ENCODE measurements around the gene TFB1M. TPM values are rescaled to one million over a fixed set of nuclear protein-coding genes. Genes with fewer than 3 reads are reported as not detected.
"Not testable (repeated sequence)": the region's sequence is repeated elsewhere in the genome, so short reads cannot be mapped to it uniquely, and the experiment has no call there.

The TFB1M gene
- total RNA-seq, 1 donor from 2014 or later = 16.8 TPM

DNA sequence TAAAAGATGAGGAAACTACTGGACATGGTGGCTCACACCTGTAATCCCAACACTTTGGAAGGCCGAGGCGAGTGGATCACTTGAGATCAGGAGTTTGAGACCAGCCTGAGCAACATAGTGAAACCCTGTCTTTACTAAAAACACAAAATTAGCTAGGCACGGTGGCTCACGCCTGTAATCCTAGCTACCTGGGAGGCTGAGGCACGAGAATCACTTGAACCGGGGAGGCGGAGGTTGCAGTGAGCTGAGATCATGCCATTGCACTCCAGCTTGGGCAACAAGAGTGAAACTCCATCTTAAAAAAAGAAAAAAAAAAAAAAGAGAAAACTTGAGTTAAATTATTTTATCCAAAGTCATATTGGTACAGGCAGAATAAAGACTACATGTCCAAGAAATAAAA lies 1.3 kb downstream of the TFB1M start:
- intact Hi-C loops (cut with micrococcal nuclease) = loop anchor here (5.0 kb wide), 1 partner anchor 136 kb away; no protein-coding TSS in a partner anchor
- not testable (repeated sequence) for DNase-seq, ATAC-seq

DNA sequence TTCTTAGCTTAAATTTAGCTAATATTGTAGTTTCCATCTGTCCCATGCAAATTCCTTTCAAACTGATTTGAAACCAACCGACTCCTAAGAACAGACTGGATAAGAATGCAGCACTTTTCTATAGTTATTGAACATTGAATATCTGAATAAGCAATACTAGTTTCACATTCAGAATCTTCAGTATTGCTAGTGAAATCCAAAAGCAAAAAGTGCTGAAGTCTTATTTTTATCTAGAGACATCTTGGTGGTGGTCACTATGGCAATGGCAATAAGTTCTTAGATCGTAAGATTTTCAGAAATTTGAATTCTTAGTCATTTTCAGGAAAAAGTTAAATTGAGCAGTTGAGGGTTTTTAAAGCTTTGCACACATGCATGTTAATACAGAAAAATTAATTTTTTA lies 2.7 kb downstream of the TFB1M start:
- ATAC-seq (no peak), DNase-seq (no peak)
- intact Hi-C loops (cut with micrococcal nuclease) = loop anchor here (5.0 kb wide), 1 partner anchor 134 kb away; no protein-coding TSS in a partner anchor

DNA sequence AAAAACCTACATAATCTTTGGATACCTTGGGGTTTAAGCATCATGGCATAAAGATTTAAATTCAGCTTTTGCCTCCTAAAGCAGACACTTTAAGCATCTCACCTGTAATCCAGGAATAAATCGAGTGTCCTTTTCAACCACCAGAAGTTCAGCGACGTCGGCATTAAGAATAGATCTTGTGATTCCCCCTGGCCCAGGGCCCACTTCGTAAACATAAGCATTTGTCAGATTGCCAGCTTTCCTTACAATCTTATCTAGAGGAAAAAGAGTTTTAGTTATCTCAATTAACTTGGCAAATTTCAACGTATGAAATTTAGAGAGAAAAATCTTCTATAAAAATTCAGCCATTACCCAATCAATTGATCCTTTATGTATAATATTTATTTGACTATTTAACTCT lies 3.2 kb downstream of the TFB1M start:
- intact Hi-C loops (cut with micrococcal nuclease) = loop anchor here (5.0 kb wide), 1 partner anchor 134 kb away; no protein-coding TSS in a partner anchor
- no peak for ATAC-seq

GRCh38 chr6:155310596-155310995 lies 3.7 kb downstream of the TFB1M start:
- DNase-seq = no peak
- intact Hi-C loops (cut with micrococcal nuclease) = loop anchor here (5.0 kb wide), 1 partner anchor 133 kb away; no protein-coding TSS in a partner anchor
- no peak for ATAC-seq

More for the DNA sequence above, 3.2 kb downstream of the TFB1M start:
- no peak for DNase-seq

GRCh38 chr6:155309150-155309549 lies 5.1 kb downstream of the TFB1M start:
- DNase-seq (no peak), ATAC-seq (no peak)
- intact Hi-C loops (cut with micrococcal nuclease) = no loop called here

DNA sequence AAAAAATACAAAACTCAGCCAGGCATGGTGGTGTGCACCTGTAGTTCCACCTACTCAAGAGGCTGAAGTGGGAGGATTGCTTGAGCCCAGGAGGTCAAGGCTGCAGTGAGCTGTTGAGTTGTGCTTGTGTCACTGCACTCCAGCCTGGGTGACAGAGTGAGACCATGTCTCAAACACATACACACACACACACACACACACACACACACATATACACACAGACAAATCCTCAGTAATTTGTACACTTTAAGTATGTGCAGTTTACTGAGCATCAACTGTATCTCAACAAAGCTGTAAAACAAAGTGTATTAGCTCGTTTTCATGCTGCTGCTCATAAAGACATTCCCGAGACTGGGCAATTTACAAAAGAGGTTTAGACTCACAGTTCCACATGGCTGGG lies 7.3 kb downstream of the TFB1M start:
- intact Hi-C loops (cut with micrococcal nuclease) = no loop called here
- DNase-seq (no peak), ATAC-seq (no peak)

- intact Hi-C loops (cut with micrococcal nuclease) = no loop called here
- DNase-seq (no peak), ATAC-seq (no peak)
These were observed 10.9 kb downstream of the TFB1M start for GRCh38 chr6:155303361-155303870.

GRCh38 chr6:155301867-155302266 lies 12.4 kb downstream of the TFB1M start:
- ATAC-seq (no peak), DNase-seq (no peak)
- intact Hi-C loops (cut with micrococcal nuclease) = no loop called here

DNA sequence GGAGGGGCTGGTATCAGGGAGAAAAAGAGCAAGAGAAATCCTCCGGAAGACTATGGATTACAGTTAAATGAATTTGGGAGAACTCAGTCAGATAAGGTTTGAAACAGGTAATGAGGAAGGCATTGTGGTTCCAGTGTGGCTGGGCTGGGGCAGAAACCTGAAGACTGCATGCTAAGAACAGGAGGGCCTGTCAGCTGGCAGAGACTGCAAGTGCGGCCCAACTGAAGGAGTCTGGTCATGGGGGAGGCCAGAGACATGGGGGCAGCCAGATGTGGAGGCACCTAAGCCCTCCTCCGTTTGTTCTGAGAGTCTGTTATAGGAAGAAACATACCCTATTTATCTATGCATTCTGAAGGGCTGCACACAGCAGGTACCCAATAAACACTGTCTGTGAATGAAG lies 16.6 kb downstream of the TFB1M start:
- DNase-seq (no peak), ATAC-seq (no peak)
- intact Hi-C loops (cut with micrococcal nuclease) = no loop called here

DNA sequence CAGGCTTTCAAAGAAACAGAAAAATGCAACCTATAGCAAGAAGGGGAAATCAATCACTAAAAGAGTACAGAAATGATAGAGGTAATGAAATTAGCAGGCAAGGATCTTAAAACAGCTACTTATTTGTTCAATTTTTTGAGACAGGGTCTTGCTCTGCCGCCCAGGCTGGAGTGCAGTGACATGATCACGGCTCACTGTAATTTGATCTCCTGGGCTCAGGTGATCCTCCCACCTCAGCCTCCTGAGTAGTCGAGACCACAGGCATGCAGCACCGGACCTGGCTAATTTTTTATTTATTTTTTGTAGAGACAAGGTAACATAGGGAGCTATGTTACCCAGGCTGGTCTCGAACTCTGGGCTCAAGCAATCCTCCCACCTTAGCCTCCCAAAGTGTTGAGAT lies 21.6 kb downstream of the TFB1M start:
- DNase-seq (no peak), ATAC-seq (no peak)
- intact Hi-C loops (cut with micrococcal nuclease) = no loop called here

DNA sequence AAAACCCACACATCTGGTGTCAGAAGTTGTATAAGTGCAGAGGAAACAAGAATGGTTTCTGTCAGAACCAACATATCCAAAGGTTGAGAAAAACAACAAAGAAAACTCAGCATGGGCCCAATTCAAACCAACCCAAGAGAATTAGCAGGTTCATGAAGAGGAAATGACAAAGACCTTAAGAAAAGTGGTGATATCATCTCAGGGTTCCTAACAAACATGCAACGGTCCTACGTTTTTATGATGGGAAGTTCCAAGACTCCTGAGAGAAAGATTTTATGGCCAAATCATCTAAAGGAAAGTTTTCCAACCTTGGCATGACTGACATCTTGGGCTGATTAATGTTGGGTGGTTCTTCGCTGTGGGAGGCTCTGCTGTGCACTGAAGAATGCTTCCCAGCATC lies 23.0 kb downstream of the TFB1M start:
- intact Hi-C loops (cut with micrococcal nuclease) = no loop called here
- ATAC-seq (no peak), DNase-seq (no peak)

DNA sequence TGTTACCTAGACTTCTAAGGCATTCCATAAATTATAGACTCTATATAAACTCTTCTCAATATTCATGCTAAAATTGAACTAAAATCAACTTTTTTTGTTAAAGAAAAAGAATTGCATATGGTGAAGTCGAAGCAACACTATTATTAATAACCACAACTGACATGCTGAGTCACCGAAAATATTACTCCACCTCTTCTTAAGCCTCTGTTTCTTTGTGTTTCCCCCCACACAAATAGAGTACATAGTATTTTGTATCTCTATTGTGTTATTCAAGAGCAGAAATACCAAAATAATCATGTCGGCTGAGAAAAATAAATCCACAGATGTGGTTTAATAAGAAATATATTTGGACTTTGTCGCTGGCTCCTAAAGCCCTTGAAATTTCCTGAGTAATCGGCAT lies 23.8 kb downstream of the TFB1M start:
- ATAC-seq = no peak
- intact Hi-C loops (cut with micrococcal nuclease) = no loop called here
- DNase-seq = no peak

DNA sequence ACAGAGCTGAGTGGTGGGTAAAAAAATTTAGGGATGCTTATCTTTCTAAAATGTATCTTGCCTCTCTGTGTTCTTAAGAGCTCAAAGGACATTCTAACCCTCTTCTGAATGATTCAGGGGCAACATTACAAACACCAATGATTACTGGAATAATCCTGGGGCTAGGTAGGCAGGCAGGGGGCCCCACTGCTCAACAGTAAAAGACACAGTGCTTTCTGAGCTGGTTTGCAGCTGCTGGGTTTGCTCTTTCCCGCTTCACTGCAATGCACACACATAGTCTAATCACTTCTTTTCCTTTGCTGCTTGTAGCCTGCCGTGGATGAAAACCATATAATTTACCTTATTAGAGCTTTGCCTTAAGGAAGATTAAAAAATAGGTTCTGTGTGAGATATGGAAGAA lies 26.5 kb downstream of the TFB1M start:
- intact Hi-C loops (cut with micrococcal nuclease) = no loop called here
- peak; percentile 53 for ATAC-seq
- DNase-seq = no peak

DNA sequence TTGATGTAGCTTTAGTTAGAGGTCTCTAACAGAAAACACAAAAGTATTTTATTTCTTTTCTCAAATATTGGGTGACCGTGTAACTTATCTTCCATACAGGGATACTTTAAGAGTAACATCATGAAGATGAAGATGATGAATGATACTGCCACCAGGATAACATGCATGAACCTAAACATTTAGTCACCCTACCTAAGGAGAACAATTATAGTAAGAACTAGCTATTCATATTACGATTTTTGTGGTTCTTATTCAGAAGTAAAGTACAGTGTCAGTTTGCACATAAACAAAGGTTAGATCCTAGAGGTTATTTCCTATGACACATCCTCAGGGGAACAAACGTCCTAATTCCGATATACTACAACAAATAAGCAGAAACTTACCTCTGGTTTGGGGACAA lies 29.5 kb downstream of the TFB1M start:
- ATAC-seq (no peak), DNase-seq (no peak)
- intact Hi-C loops (cut with micrococcal nuclease) = no loop called here

DNA sequence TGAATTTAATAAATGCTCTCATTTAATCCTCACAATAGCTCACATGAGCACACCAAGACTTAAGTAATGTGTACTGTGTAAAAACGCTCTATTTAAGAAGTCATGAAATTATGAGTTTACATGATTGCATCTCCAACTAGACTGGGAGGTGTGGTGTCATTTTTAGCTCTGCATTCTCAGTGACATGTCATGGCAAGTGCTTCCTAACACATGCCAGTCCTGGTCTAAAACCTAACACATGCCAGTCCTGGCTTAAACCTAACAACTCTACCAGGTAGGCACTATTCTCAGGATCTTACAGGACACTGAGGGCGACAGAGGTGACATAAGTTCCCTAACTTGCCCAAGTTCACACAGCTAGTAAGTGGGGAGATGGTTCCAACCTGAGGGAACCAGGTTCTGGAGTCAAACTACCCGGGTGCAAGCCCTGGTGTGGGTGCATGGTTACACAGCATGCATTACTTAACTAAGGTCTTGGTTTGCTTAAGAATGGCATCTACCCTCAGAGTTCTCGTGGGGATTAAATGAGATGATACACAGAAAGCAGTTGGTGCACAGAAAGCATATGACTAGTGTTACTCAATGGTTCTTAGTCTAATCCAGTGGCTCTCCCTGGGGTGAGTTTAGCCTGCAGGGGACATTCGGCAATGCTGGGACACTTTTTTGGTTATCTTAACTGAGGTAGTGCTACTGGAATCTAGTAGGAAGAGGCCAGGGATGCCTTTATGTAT lies 35.8 kb downstream of the TFB1M start:
- intact Hi-C loops (cut with micrococcal nuclease) = no loop called here
- ATAC-seq (peak; percentile 53), DNase-seq (no peak)

GRCh38 chr6:155276638-155277037 lies 37.6 kb downstream of the TFB1M start:
- intact Hi-C loops (cut with micrococcal nuclease) = no loop called here
- ATAC-seq (peak; percentile 67), DNase-seq (no peak)

GRCh38 chr6:155275808-155276480 lies 38.3 kb downstream of the TFB1M start:
- intact Hi-C loops (cut with micrococcal nuclease) = no loop called here
- DNase-seq = peak; percentile 48
- peak; percentile 85 for ATAC-seq

- DNase-seq (no peak), ATAC-seq (no peak)
- intact Hi-C loops (cut with micrococcal nuclease) = no loop called here
These were observed 39.8 kb downstream of the TFB1M start for GRCh38 chr6:155274533-155274932.

DNA sequence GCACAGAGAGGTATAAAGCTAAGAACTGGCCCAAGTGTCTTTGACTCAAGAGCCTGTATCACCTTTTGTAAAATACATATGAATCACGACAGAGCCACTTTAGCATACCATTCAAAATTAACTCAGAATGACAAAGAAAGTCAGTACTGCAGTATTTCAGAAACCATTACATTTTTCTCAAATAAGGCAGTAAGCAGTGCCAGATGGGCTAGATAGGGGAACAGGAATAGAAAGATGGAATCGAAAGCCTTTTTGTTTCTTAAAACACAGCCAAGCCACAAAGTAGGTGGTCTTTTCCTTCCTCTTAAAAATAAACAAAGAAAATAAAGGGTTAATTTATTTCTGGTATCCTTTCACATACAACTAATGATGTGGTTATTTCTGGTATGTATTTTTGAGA lies 40.2 kb downstream of the TFB1M start:
- ATAC-seq = no peak
- DNase-seq = no peak
- intact Hi-C loops (cut with micrococcal nuclease) = no loop called here

DNA sequence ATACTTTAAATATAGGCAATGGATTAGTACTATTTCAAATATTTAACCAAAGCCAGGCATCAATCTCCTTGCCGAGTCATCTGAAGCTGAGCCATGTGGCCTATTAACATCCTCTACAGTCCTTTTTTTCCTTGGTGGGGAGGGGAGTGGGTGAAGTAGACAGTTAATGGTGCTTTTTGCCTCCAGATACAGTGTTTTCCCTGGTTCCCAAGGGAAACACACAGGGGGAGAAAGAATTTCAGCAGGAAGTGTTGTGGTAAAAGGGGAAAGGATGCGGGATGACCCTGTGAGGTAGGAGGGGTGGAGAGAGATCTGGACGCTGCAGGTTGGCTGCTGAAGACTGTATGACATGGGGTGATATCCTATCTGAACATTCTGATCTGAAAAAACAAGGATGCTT lies 40.9 kb downstream of the TFB1M start:
- no peak for ATAC-seq
- no peak for DNase-seq
- intact Hi-C loops (cut with micrococcal nuclease) = no loop called here
